Measurements from ENCODE around the gene ZNRF3.

The ZNRF3 gene

GRCh38 chr22:28933321-28933720, 49.9 kb downstream of the ZNRF3 start:
- H3K4me3 ChIP-seq (ENCODE audit: low read length), result no peak overlapping the region
- TF ChIP-seq, protein P1, sequence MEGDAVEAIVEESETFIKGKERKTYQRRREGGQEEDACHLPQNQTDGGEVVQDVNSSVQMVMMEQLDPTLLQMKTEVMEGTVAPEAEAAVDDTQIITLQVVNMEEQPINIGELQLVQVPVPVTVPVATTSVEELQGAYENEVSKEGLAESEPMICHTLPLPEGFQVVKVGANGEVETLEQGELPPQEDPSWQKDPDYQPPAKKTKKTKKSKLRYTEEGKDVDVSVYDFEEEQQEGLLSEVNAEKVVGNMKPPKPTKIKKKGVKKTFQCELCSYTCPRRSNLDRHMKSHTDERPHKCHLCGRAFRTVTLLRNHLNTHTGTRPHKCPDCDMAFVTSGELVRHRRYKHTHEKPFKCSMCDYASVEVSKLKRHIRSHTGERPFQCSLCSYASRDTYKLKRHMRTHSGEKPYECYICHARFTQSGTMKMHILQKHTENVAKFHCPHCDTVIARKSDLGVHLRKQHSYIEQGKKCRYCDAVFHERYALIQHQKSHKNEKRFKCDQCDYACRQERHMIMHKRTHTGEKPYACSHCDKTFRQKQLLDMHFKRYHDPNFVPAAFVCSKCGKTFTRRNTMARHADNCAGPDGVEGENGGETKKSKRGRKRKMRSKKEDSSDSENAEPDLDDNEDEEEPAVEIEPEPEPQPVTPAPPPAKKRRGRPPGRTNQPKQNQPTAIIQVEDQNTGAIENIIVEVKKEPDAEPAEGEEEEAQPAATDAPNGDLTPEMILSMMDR (conservative IDR thresholded peaks at IDR 0.05; ENCODE audit: low read depth, low read length), result no peak
- DNase-seq (ENCODE audit: low read depth), result no peak

GRCh38 chr22:28934026-28934425, 50.7 kb downstream of the ZNRF3 start:
- TF ChIP-seq, protein P1 (conservative IDR thresholded peaks at IDR 0.05; ENCODE audit: low read depth, low read length), result no peak
- DNase-seq (ENCODE audit: low read depth), result no peak
- no peak overlapping the region for H3K4me3 ChIP-seq (ENCODE audit: low read length)

- TF ChIP-seq, protein P1 (conservative IDR thresholded peaks at IDR 0.05; ENCODE audit: low read depth, low read length), result no peak
- no peak overlapping the region for H3K4me3 ChIP-seq (ENCODE audit: low read length)
- no peak for DNase-seq (ENCODE audit: low read depth)
Observed at GRCh38 chr22:28935140-28935539, 51.8 kb downstream of the ZNRF3 start.

DNA sequence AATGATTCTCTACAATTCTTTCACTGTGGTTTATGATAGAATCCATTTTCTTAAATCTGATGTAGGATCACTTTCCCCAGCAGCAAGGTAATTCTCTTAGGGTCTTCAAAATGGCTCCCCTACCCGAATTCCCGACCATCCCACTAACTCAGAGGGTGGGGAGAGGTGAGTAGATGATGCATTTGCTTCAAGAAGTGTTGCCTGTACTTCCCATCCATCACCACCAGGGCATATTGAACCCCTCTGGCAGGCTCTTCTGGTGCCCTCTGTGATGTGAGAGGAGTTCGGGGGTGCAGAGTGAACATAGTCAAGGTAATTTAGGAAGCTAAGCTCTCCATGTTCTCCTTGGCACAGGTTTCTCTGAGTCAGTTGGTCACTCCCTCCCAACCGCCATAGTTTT, 52.3 kb downstream of the ZNRF3 start:
- no peak for DNase-seq (ENCODE audit: low read depth)
- TF ChIP-seq, protein P1 (conservative IDR thresholded peaks at IDR 0.05; ENCODE audit: low read depth, low read length), result peak; percentile 43
- H3K4me3 ChIP-seq (ENCODE audit: low read length), result no peak overlapping the region

DNA sequence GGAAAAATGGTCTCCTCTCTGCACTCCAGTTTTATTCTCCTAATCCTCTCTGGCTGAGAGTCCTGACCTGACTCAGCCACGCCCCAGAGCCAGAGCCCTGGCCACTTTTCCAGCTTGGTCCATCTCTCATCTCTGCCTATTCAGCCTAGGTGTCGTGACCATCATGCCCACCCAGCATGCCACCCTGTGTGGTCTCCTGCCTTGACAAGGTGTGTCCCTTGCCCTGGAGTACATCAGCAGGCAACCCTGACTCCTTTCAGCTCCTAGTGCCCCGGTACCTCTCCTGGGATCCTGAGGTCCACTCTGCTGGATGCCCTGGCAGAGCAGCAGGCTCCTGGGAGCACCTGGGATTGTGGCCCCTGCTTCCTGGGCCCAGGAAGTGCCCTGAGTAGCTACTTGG, 52.8 kb downstream of the ZNRF3 start:
- H3K4me3 ChIP-seq (ENCODE audit: low read length), result no peak overlapping the region
- TF ChIP-seq, protein P1 (conservative IDR thresholded peaks at IDR 0.05; ENCODE audit: low read depth, low read length), result no peak
- no peak for DNase-seq (ENCODE audit: low read depth)

DNA sequence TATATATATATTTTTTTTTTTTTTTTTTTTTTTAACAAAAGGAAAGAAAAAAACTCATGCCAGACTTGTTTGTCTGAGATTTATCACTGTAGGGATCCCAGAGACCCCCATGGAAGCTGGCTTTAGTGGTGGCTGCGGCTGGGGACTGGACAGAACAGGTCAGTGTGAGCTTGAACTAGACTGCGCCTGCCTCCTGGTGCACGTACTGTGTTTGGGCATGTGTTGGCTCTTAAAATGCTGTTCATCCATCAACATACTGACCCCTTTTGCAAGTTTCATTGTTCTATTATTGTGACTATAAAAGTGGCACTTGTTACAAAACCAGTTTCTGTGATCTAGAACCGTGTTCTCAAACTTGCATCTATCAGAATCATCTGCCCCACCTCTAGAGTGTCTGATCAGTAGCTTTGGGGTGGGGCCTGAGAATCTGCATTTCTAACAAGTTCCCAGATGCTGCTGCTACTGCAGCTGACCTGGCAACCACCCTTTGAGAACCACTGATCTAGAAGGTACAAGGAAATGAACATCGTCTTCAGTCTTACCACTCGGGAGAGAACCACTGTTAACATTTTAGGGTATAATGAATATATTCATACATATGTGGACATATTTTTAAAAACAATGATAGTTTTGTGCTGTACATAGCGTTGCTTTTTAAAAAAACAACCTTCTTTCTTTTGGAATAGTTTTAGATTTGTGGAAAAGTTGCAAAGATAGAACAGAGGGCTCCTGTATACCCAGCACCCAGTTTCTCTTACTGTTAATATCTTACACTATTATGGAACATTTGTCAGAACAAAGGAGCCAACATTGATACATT, 54.0 kb downstream of the ZNRF3 start:
- TF ChIP-seq, protein P1 (conservative IDR thresholded peaks at IDR 0.05; ENCODE audit: low read depth, low read length), result no peak
- no peak for DNase-seq (ENCODE audit: low read depth)

DNA sequence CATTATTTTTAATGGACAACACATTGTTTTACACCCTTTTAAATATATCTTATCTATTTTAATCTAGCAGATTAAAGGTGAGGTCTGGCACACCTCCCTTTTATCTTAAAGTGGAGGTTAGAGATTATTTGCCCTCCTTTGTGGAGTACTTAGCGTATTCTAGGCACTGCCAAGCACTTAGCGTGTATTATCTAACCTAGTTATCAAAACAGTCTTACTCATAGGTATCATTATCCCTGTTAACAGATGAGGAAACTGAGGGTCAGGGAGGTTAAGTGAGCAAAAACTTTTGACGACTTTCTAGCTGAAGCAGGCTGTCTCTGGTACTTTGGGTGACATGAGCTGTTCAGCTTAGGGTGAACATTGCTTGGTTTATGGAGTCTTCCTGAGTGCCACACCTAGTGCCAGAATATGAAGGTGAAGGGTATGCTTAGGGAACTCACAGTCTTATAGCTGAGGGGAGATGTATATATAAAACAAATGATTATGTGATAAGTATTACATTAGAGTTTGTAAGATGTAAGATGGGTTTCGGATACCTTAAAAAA, 55.0 kb downstream of the ZNRF3 start:
- TF ChIP-seq, protein P1 (conservative IDR thresholded peaks at IDR 0.05; ENCODE audit: low read depth, low read length), result no peak
- H3K4me3 ChIP-seq (ENCODE audit: low read length), result no peak overlapping the region
- DNase-seq (ENCODE audit: low read depth), result no peak

More for the DNA sequence above, 54.0 kb downstream of the ZNRF3 start:
- H3K4me3 ChIP-seq (ENCODE audit: low read length), result no peak overlapping the region

All from retinal pigment epithelial cell (primary cell).